ENCODE data around the gene AGPAT3.

Gene AGPAT3

GRCh38 chr21:43864313-43864961 lies 586 bp upstream of the AGPAT3 start:
- H3K4me3 ChIP-seq (ENCODE audit: low read depth, low read length) = peak overlapping the region; percentile 56
- TF ChIP-seq, protein P1, sequence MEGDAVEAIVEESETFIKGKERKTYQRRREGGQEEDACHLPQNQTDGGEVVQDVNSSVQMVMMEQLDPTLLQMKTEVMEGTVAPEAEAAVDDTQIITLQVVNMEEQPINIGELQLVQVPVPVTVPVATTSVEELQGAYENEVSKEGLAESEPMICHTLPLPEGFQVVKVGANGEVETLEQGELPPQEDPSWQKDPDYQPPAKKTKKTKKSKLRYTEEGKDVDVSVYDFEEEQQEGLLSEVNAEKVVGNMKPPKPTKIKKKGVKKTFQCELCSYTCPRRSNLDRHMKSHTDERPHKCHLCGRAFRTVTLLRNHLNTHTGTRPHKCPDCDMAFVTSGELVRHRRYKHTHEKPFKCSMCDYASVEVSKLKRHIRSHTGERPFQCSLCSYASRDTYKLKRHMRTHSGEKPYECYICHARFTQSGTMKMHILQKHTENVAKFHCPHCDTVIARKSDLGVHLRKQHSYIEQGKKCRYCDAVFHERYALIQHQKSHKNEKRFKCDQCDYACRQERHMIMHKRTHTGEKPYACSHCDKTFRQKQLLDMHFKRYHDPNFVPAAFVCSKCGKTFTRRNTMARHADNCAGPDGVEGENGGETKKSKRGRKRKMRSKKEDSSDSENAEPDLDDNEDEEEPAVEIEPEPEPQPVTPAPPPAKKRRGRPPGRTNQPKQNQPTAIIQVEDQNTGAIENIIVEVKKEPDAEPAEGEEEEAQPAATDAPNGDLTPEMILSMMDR (IDR thresholded peaks at IDR 0.05; ENCODE audit: low read depth, low read length) = no peak
- DNase-seq (ENCODE audit: low read depth, low spot score) = no peak
- in situ Hi-C loops (cut with HindIII; ENCODE audit: low sequenced_read_pairs) = no loop called here

DNA sequence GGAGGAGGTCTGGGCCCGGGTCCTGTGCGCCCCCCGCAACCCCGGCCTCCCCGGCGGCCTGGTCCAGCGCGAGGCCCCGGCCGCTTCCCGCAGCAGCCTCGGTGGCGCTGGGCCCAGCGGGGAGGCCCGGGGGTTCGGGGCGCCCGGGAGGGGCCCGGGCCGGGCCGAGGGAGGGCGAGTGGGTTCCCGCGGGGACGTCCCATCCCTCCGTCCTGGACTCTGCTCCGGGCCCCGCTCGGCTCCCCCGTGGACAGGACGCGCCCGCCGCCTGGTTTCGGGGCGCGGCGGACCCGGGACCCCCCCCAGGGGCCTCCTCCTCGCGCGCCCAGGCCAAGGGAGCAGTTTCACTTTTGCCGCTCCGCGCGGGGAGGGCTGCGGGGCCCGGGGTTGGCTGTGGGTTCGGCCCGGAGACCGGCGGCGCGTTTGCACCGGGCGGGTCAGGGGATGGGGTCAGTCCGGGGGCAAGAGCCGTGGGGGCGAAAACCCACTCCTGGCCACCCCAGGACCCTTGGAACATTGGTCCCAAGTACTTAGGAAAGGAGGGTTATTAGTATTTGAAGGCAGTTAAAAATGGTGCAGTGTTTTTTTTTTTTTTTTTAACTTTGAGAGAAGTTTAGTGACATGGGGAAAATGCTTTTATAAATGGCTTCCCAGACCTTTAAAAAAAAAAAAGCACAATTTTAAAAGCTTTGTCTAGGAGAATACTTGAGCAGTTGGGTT lies 677 bp downstream of the AGPAT3 start:
- no peak for DNase-seq (ENCODE audit: low read depth, low spot score)
- peak overlapping the region; percentile 56 for H3K4me3 ChIP-seq (ENCODE audit: low read depth, low read length)
- in situ Hi-C loops (cut with HindIII; ENCODE audit: low sequenced_read_pairs) = no loop called here
- TF ChIP-seq, protein P1 (IDR thresholded peaks at IDR 0.05; ENCODE audit: low read depth, low read length) = no peak

DNA sequence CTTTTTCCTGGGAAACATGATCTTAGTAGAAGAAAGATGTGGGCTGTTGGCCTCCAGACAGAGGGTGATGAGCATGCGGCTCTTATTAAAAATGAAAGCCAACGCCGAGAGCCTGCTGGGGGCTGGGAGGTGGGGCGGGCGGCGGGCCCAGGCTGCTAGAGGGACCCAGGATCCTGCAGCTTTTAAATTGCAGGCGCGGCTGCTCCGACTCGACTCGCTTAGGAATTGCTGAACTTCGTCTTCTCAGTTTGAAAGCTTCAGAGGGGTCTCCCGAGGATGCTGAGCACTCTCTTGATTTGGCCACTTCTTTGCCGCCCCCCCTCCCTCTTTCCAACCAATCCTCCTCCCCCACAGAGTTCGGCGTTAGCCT lies 1.2 kb downstream of the AGPAT3 start:
- in situ Hi-C loops (cut with HindIII; ENCODE audit: low sequenced_read_pairs) = no loop called here
- TF ChIP-seq, protein P1 (IDR thresholded peaks at IDR 0.05; ENCODE audit: low read depth, low read length) = no peak
- H3K4me3 ChIP-seq (ENCODE audit: low read depth, low read length) = peak overlapping the region; percentile 56
- DNase-seq (ENCODE audit: low read depth, low spot score) = peak; percentile 72

DNA sequence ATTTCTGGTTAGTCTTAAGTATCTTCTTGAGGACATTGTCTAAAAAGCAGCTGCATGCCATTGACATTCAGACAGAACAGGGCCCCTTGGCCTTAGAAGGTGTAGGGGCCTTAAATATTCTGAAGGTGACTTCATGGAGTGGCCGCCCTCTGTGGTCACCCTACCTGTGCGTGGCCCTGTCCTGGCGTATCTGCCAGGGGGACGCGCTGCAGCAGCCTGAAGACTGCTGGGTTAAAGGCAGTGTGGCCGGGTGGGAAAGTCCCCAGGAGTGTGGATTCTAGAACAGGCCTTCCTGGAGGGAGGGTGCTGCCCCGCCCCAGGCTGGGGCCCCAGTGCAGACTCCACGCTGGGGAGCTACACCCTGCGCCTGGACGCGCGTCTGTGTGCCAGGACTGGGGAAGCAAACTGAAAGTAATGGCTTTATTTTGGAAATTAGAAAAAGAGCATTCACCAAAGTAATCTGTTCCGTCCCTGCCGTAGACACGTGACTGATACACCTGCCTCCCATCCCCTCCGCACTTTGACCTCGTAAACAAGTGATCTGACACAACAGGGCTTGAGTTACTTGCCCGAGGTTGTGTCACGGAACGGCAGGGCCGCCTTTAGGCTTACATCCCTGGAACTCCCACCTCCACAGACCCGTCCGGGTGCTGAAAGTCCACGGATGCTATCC lies 1.8 kb downstream of the AGPAT3 start:
- no peak for DNase-seq (ENCODE audit: low read depth, low spot score)
- in situ Hi-C loops (cut with HindIII; ENCODE audit: low sequenced_read_pairs) = no loop called here
- TF ChIP-seq, protein P1 (IDR thresholded peaks at IDR 0.05; ENCODE audit: low read depth, low read length) = no peak
- peak overlapping the region; percentile 56 for H3K4me3 ChIP-seq (ENCODE audit: low read depth, low read length)

DNA sequence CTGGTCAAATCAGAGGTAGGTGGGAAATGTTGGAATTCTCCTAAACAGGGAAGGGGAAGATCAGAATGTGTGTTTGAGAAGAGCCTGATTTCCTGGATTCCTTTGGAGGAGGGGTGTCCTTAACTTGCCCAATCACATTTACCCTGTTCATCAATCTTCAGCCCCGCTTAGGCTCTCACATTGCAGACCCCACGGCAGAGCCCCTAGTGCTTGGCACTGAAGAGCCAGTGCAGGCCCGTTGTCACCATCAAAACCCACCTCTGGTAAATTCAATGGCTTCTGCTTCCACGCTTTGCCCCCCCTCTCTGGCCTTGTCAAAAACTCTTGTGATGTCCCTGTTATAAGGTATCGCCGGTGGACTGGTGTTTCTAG lies 2.3 kb downstream of the AGPAT3 start:
- DNase-seq (ENCODE audit: low read depth, low spot score) = no peak

DNA sequence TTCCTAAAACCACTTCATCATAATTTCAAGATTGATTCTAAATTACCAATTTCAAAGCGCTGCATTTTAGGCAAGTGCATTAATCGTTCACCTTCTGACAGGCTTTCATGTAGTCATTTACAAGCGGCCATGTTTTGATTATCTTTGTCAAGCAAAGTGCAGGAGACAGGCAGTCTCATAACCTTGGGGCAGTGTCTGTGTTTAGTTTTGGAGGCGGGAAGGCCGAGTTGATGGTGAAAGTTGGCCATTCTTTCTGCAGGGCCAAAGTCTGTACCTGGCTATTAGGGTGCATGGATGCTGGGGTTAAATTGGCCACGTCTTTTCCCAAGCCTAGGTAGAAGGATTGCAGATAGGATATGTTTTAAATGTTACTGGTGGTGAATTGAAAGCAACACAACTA lies 2.9 kb downstream of the AGPAT3 start:
- in situ Hi-C loops (cut with HindIII; ENCODE audit: low sequenced_read_pairs) = no loop called here
- DNase-seq (ENCODE audit: low read depth, low spot score) = no peak
- H3K4me3 ChIP-seq (ENCODE audit: low read depth, low read length) = no peak overlapping the region
- TF ChIP-seq, protein P1 (IDR thresholded peaks at IDR 0.05; ENCODE audit: low read depth, low read length) = no peak

More for the DNA sequence above, 2.3 kb downstream of the AGPAT3 start:
- TF ChIP-seq, protein P1 (IDR thresholded peaks at IDR 0.05; ENCODE audit: low read depth, low read length) = no peak
- in situ Hi-C loops (cut with HindIII; ENCODE audit: low sequenced_read_pairs) = no loop called here
- H3K4me3 ChIP-seq (ENCODE audit: low read depth, low read length) = no peak overlapping the region
